IMR-90 (cell line): ENCODE data around the gene IL37. TPM values are rescaled to one million over a fixed set of nuclear protein-coding genes. Genes with fewer than 3 reads are reported as not detected.

ENCODE experiments used
- ATAC-seq: fragments of 200-7000 bp; cut with Tn5 transposase; 2 replicates; pipeline ENCODE4 v1.9.1; 2020; ENCODE audit warnings: low read depth, mild to moderate bottlenecking, moderate library complexity
- BruUV-seq: library from RNA; stranded (reverse); fragments of 400-500 nt; replicated peaks from 2 replicates; lab custom pipeline; 2021; lab: Mats Ljungman, UMichigan
- CTCF ChIA-PET: fragments of 300-600 bp; formaldehyde crosslinking; extraction: SDS; loops from one replicate; lab custom pipeline; 2021; ENCODE audit warnings: antibody characterized with exemption; lab: Yijun Ruan, JAX
- POLR2A ChIA-PET: fragments of 300-600 bp; sonication (Branson Sonifier 250); formaldehyde crosslinking; loops from one replicate; lab custom pipeline; 2022; ENCODE audit warnings: antibody characterized with exemption; ENCODE audit not compliant: unreplicated experiment; lab: Charles Lee
- DNase-seq: peaks from one replicate; pipeline ENCODE4 v3.0.0; 2013
- H2AFZ ChIP-seq: replicated peaks from 2 replicates; pipeline ENCODE3; 2013; ENCODE audit warnings: low read length, mild to moderate bottlenecking; ENCODE audit not compliant: poor library complexity
- H2AK5ac ChIP-seq: 2 replicates; pipeline ENCODE4 v1.6.1; 2013; ENCODE audit warnings: low read depth, low read length, inconsistent platforms
- H2AK9ac ChIP-seq: replicated peaks from 2 replicates; pipeline ENCODE3; 2013; ENCODE audit warnings: mild to moderate bottlenecking, low read depth, low read length, moderate library complexity; ENCODE audit not compliant: poor library complexity
- H2BK120ac ChIP-seq: 2 replicates; pipeline ENCODE4 v1.6.1; 2013; ENCODE audit warnings: low read depth, low read length, inconsistent platforms
- H2BK15ac ChIP-seq: 3 replicates; pipeline ENCODE4 v1.6.1; 2013; ENCODE audit warnings: low read depth, low read length, inconsistent platforms
- H2BK20ac ChIP-seq: 2 replicates; pipeline ENCODE4 v1.6.1; 2013; ENCODE audit warnings: low read depth, mild to moderate bottlenecking, inconsistent platforms, low read length, moderate library complexity
- H2BK5ac ChIP-seq: 2 replicates; pipeline ENCODE4 v1.6.1; 2013; ENCODE audit warnings: mild to moderate bottlenecking, low read depth, low read length, inconsistent platforms; ENCODE audit not compliant: poor library complexity, severe bottlenecking
- H3K14ac ChIP-seq: replicated peaks from 2 replicates; pipeline ENCODE4 v1.6.1; 2013; ENCODE audit warnings: low read depth, low read length, inconsistent platforms
- H3K18ac ChIP-seq: 2 replicates; pipeline ENCODE4 v1.6.1; 2013; ENCODE audit warnings: low read depth, low read length, control low read depth
- H3K23ac ChIP-seq: 2 replicates; pipeline ENCODE4 v1.6.1; 2013; ENCODE audit warnings: low read depth, low read length, inconsistent platforms
- H3K27ac ChIP-seq: 2 replicates; pipeline ENCODE4 v1.5.1; 2013; ENCODE audit warnings: mild to moderate bottlenecking, control low read depth, low read length; ENCODE audit not compliant: insufficient read depth
- H3K27me3 ChIP-seq: 2 replicates; pipeline ENCODE4 v1.6.1; 2013; ENCODE audit warnings: low read length; ENCODE audit not compliant: control insufficient read depth, insufficient read depth
- H3K36me3 ChIP-seq: 2 replicates; pipeline ENCODE4 v1.6.1; 2013; ENCODE audit warnings: low read length, mixed read lengths; ENCODE audit not compliant: control insufficient read depth, insufficient read depth
- H3K4ac ChIP-seq: 2 replicates; pipeline ENCODE4 v1.6.1; 2013; ENCODE audit warnings: low read depth, low read length, inconsistent platforms
- H3K4me1 ChIP-seq: 2 replicates; pipeline ENCODE4 v1.6.1; 2013; ENCODE audit warnings: low read length, mixed read lengths; ENCODE audit not compliant: control insufficient read depth, insufficient read depth
- H3K4me2 ChIP-seq: 2 replicates; pipeline ENCODE4 v1.6.1; 2013; ENCODE audit warnings: low read depth, mild to moderate bottlenecking, control low read depth, low read length, moderate library complexity
- H3K4me3 ChIP-seq: 2 replicates; pipeline ENCODE4 v1.5.1; 2013; ENCODE audit warnings: low read depth, mild to moderate bottlenecking, control low read depth, low read length, moderate library complexity; ENCODE audit not compliant: insufficient read depth
- H3K56ac ChIP-seq: 2 replicates; pipeline ENCODE4 v1.6.1; 2013; ENCODE audit warnings: low read length, inconsistent platforms; ENCODE audit not compliant: insufficient read depth; ENCODE audit errors: extremely low read depth
- H3K79me1 ChIP-seq, 2 experiments: 2 replicates each; pipeline ENCODE4 v1.6.1; 2013; ENCODE audit warnings: low read length in 2 of 2, inconsistent platforms in 1 of 2, low read depth in 1 of 2
- H3K9ac ChIP-seq: 2 replicates; pipeline ENCODE4 v1.6.1; 2013; ENCODE audit warnings: low read depth, low read length, control low read depth
- H3K9me1 ChIP-seq: 2 replicates; pipeline ENCODE4 v1.6.1; 2013; ENCODE audit warnings: low read length, inconsistent platforms; ENCODE audit not compliant: insufficient read depth
- H3K9me3 ChIP-seq: 2 replicates; pipeline ENCODE4 v1.6.1; 2013; ENCODE audit warnings: low read length; ENCODE audit not compliant: control insufficient read depth, insufficient read depth
- H4K20me1 ChIP-seq: 2 replicates; pipeline ENCODE4 v1.6.1; 2013; ENCODE audit warnings: low read length, inconsistent platforms; ENCODE audit not compliant: insufficient read depth
- H4K5ac ChIP-seq: 2 replicates; pipeline ENCODE4 v1.6.1; 2013; ENCODE audit warnings: mild to moderate bottlenecking, low read depth, low read length, control low read depth
- H4K8ac ChIP-seq, 2 experiments: 2 replicates each; pipeline ENCODE4 v1.6.1; 2013; ENCODE audit warnings: low read depth in 2 of 2, low read length in 2 of 2, control low read depth in 1 of 2, inconsistent platforms in 1 of 2
- H4K91ac ChIP-seq: 2 replicates; pipeline ENCODE4 v1.6.1; 2013; ENCODE audit warnings: low read depth, low read length, inconsistent platforms; ENCODE audit not compliant: insufficient read depth
- CEBPB ChIP-seq: IDR thresholded peaks from 2 replicates; pipeline ENCODE4 v1.6.1; 2012; ENCODE audit warnings: low read depth, low read length, improper control_type of control experiment
- CTCF ChIP-seq: conservative IDR thresholded peaks from 2 replicates; pipeline ENCODE4 v1.5.1; 2012; ENCODE audit warnings: mild to moderate bottlenecking, low read depth, low read length, improper control_type of control experiment
- FOS ChIP-seq: fragments of 150-350 bp; IDR thresholded peaks from 2 replicates; pipeline ENCODE4 v1.6.1; 2016; ENCODE audit warnings: low read depth, low read length
- NFE2L2 ChIP-seq: fragments of 150-350 bp; IDR thresholded peaks from 2 replicates; pipeline ENCODE4 v1.6.1; 2016; ENCODE audit warnings: low read depth, mild to moderate bottlenecking, low read length
- RCOR1 ChIP-seq: IDR thresholded peaks from 2 replicates; pipeline ENCODE4 v1.6.1; 2012; ENCODE audit warnings: mild to moderate bottlenecking, low read length, improper control_type of control experiment; ENCODE audit not compliant: insufficient replicate concordance
- SMC3 ChIP-seq: fragments of 150-350 bp; IDR thresholded peaks from 2 replicates; pipeline ENCODE4 v1.6.1; 2016; ENCODE audit warnings: low read depth, mild to moderate bottlenecking, antibody characterized with exemption, low read length, moderate library complexity
- WGBS, 2 experiments: methylation state at CpG; one replicate each; pipeline versions ENCODE4 v1.1.5 to v1.1.7; 2013; ENCODE audit warnings: missing lambda C conversion rate in 2 of 2; ENCODE audit not compliant: insufficient read length in 1 of 2; ENCODE audit errors: extremely low coverage in 2 of 2; 5-methylcytosine and 5-hydroxymethylcytosine counted together
- dilution Hi-C: fragments of 300-500 bp; cut with HindIII; formaldehyde crosslinking; loops from one replicate; pipeline ENCODE4 v1.14.3; 2018; ENCODE audit warnings: low sequenced_read_pairs; ENCODE audit not compliant: unreplicated experiment
- in situ Hi-C: fragments of 300-500 bp; cut with MboI; formaldehyde crosslinking; loops from 3 replicates; pipeline ENCODE4 v1.14.3; 2019; ENCODE audit warnings: low sequenced_read_pairs, inconsistent platforms, mixed read lengths
- intact Hi-C: fragments of 100-400 bp; cut with micrococcal nuclease; formaldehyde crosslinking; loops from 2 replicates; pipeline ENCODE4 v1.10.0; 2022
- polyA plus RNA-seq, 3 experiments: library from polyadenylated mRNA; depleted of rRNA; stranded (reverse); fragments of >200 nt; gene quantifications; 2 replicates each; pipeline ENCODE4 v1.2.3, GENCODE V29; 2012; ENCODE audit warnings: low replicate concordance in 1 of 3
- total RNA-seq: library from RNA; depleted of rRNA; stranded (reverse); fragments of >200 nt; gene quantifications from 2 replicates; pipeline ENCODE4 v1.2.3, GENCODE V29; 2012

IL37 gene
- total and polyA plus RNA-seq, 2 of the 4 experiments (the other 2 are of a cell fraction): 0.15 TPM; not detected in 1

DNA sequence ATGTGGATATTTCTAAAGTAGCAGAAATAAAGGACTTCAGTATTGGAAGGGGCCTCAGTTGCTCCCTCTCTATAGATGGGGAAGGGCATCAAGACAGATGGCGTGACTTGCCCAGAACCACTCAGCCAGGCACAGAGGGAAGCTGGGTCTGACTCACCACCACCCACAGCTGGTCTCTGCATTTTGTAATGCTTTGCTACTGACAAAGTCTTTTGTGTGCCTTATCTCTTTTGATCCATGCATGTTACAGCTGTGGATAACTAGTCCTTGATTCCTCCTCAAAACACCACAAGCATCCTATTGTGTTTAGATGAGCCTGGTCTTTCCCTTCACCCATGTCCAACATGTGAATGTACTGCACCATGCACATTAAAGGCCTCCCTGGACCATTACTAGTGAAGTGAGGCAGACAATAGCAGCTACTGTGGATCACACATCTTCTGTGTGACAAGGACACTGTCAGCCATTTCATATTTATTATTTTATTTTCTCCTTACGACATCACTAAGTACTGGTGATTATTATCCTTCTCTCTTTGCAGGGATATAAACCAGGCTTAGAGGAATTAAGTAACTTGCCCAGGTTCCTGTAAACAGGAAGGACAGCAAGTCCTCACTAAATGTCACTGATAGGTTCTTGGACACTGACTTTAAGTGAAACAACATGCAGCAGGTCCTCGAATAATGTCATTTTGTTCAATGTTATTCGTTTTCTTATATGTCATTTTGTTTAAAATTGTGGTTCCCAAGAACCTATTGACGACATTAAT lies 29.6 kb upstream of the IL37 start:
- WGBS, 2 experiments: 67% methylated on average over 1 of the region's 5 CpGs; no CpG with 5 or more reads in 1 of the 2 experiments
- Histone ChIP-seq H4K5ac (no peak overlapping the region; the same call in 1 of the 2 replicates), H3K4me2 (no peak overlapping the region; the same call in 1 of the 2 replicates), H3K4me3 (no peak overlapping the region), H2BK20ac (peak overlapping the region; percentile 92; the same call in 1 of the 2 replicates), H3K27me3 (no peaks in the 10 kb centered on the region), H4K8ac (peak overlapping the region; percentile 18 to 87; a peak in 3 of 4 replicates), H2AK9ac (no peak overlapping the region), H3K9ac (no peak overlapping the region), H3K27ac (peak overlapping the region; percentile 28; the same call in 1 of the 2 replicates), H3K14ac (peak overlapping the region; percentile 58; the same call in 1 of the 2 replicates), H2BK120ac (peak overlapping the region; percentile 93), H3K36me3 (no peaks in the 10 kb centered on the region), H3K9me3 (no peaks in the 10 kb centered on the region), H4K91ac (no peak overlapping the region; the same call in 1 of the 2 replicates), H2AFZ (peak overlapping the region; percentile 46), H2BK15ac (0 out of 3 replicates have a peak overlapping the region, but pooled peaks have one; percentile 2), H3K18ac (peak overlapping the region; percentile 30; the same call in 1 of the 2 replicates), H2AK5ac (peak overlapping the region; percentile 50), H3K79me1 (peaks cover 0 to 3% of the 10 kb centered on the region in 2 experiments; a peak in 2 of 4 replicates), H3K4ac (peak overlapping the region; percentile 94), H4K20me1 (no peaks in the 10 kb centered on the region), H2BK5ac (peak overlapping the region; percentile 95), H3K9me1 (peaks cover 22% of the 10 kb centered on the region), H3K23ac (peak overlapping the region; percentile 69; the same call in 1 of the 2 replicates), H3K4me1 (peaks cover 14% of the 10 kb centered on the region), H3K56ac (no peak overlapping the region)
- in situ Hi-C loops (no loop called here), intact Hi-C loops (loop anchor here (5.0 kb wide), 1 partner anchor 119 kb away; the partner anchor contains the start of gene CKAP2L), dilution Hi-C loops (no loop called here)
- ATAC-seq (peak; percentile 63), DNase-seq (peak; percentile 94)
- ChIA-PET CTCF (interaction anchor here (1.0 to 1.4 kb wide), 2 partner anchors 67 to 132 kb away, joined by 4 to 6 read pairs; no protein-coding TSS in a partner anchor), POLR2A (no interaction called here)
- no TSS peak for BruUV-seq
- TF ChIP-seq SMC3: no peak
- peak; percentile 71 for TF ChIP-seq FOS
- TF ChIP-seq NFE2L2: 0 out of 2 replicates have a peak, but pooled peaks have one; percentile 3
- TF ChIP-seq CTCF: no peak
- TF ChIP-seq RCOR1: peak; percentile 25
- peak; percentile 61; the same call in 1 of the 2 replicates for TF ChIP-seq CEBPB
